Testis (tissue), 2 donors: ENCODE data around the gene RTN4IP1.

ENCODE experiments used
- POLR2A ChIP-seq: fragments of 450-650 bp; IDR thresholded peaks from one replicate; pipeline ENCODE4 v1.6.1; 2017; ENCODE audit warnings: antibody characterized with exemption, mild to moderate bottlenecking, moderate library complexity
- TF ChIP-seq, protein P1 (sequence below), 3 experiments: fragments of 450-650 bp in 2 of 3; fragments of 200-600 bp in 1 of 3; sonication (generic) in 1 of 3; IDR thresholded peaks; one replicate each; pipeline ENCODE4 v1.5.1; 2016 to 2019; ENCODE audit warnings: antibody characterized with exemption in 3 of 3, mild to moderate bottlenecking in 2 of 3, moderate library complexity in 1 of 3

DNA sequence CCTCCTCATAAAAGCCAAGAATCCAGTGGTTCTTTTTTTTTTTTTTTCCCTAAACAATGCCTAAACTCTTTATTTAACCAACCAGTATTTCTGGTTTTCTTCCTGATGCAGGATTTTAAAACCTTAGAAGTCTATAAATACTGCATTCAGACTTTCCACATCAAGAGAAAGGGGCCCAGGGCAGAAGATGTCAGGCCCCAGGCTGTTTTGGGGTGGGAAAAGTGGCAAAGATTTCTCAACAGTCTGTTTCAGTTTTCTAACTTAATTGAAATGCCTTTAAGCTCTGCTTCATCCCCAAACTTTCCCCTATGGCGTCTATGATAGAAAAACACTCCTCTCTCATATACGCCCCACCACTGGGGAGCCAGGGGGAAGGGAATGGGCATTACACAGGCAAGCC is 33.2 kb upstream of the RTN4IP1 start:
- TF ChIP-seq, protein P1, sequence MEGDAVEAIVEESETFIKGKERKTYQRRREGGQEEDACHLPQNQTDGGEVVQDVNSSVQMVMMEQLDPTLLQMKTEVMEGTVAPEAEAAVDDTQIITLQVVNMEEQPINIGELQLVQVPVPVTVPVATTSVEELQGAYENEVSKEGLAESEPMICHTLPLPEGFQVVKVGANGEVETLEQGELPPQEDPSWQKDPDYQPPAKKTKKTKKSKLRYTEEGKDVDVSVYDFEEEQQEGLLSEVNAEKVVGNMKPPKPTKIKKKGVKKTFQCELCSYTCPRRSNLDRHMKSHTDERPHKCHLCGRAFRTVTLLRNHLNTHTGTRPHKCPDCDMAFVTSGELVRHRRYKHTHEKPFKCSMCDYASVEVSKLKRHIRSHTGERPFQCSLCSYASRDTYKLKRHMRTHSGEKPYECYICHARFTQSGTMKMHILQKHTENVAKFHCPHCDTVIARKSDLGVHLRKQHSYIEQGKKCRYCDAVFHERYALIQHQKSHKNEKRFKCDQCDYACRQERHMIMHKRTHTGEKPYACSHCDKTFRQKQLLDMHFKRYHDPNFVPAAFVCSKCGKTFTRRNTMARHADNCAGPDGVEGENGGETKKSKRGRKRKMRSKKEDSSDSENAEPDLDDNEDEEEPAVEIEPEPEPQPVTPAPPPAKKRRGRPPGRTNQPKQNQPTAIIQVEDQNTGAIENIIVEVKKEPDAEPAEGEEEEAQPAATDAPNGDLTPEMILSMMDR (IDR thresholded peaks at IDR 0.05), result no peak
- TF ChIP-seq POLR2A, result no peak
